Fibroblast of skin of left quadriceps (primary cell): ENCODE measurements around the gene PBLD.

ENCODE experiments used
- DNase-seq, 2 experiments: peaks; one replicate each; pipeline ENCODE4 v3.0.0-alpha.2; 2013; ENCODE audit warnings: low read depth in 2 of 2

The PBLD gene

GRCh38 chr10:68235111-68235510 lies 97.6 kb downstream of the PBLD start:
- no peak for DNase-seq

- no peak for DNase-seq
These were observed 99.7 kb downstream of the PBLD start for GRCh38 chr10:68233046-68233445.
